Type B pancreatic cell (in vitro differentiated cells): ENCODE data around the gene FUT1. TPM values are rescaled to one million over a fixed set of nuclear protein-coding genes. Genes with fewer than 3 reads are reported as not detected.
A peak's percentile ranks its signal among the peaks of the same experiment; 100 is the strongest.

ENCODE experiments used
- DNase-seq: peaks from one replicate; pipeline ENCODE4 v3.0.0; 2021; ENCODE audit warnings: mixed read lengths; ENCODE audit not compliant: unreplicated experiment; ENCODE audit errors: extremely low spot score
- H3K27ac Mint-ChIP-seq: 2 replicates; pipeline ENCODE4 v1.8.0; 2021; ENCODE audit warnings: mild to moderate bottlenecking, mixed read lengths
- H3K27me3 Mint-ChIP-seq: 2 replicates; pipeline ENCODE4 v1.8.0; 2021; ENCODE audit warnings: mixed read lengths
- H3K36me3 Mint-ChIP-seq: 2 replicates; pipeline ENCODE4 v1.8.0; 2021; ENCODE audit warnings: mixed read lengths
- H3K4me1 Mint-ChIP-seq: one replicate; pipeline ENCODE4 v1.8.0; 2021; ENCODE audit warnings: mixed read lengths; ENCODE audit not compliant: unreplicated experiment
- H3K4me3 Mint-ChIP-seq: 2 replicates; pipeline ENCODE4 v1.8.0; 2021; ENCODE audit warnings: mild to moderate bottlenecking, mixed read lengths
- H3K9me3 Mint-ChIP-seq: 2 replicates; pipeline ENCODE4 v1.8.0; 2021; ENCODE audit warnings: mixed read lengths
- total RNA-seq: library from RNA; stranded (reverse); gene quantifications from 2 replicates; pipeline ENCODE4 v1.2.1, GENCODE V29; 2021; ENCODE audit warnings: low replicate concordance
- TF ChIP-seq, protein P1 (sequence below): fragments of 200-600 bp; sonication (generic); conservative IDR thresholded peaks from 2 replicates; pipeline ENCODE4 v1.5.0; 2021; ENCODE audit warnings: antibody characterized with exemption, mild to moderate bottlenecking

Gene FUT1
- total RNA-seq, 1 donor from 2014 or later, result 15.0 TPM

GRCh38 chr19:48705431-48705830 is 47.0 kb downstream of the FUT1 start:
- no peak for DNase-seq
- TF ChIP-seq, protein P1, sequence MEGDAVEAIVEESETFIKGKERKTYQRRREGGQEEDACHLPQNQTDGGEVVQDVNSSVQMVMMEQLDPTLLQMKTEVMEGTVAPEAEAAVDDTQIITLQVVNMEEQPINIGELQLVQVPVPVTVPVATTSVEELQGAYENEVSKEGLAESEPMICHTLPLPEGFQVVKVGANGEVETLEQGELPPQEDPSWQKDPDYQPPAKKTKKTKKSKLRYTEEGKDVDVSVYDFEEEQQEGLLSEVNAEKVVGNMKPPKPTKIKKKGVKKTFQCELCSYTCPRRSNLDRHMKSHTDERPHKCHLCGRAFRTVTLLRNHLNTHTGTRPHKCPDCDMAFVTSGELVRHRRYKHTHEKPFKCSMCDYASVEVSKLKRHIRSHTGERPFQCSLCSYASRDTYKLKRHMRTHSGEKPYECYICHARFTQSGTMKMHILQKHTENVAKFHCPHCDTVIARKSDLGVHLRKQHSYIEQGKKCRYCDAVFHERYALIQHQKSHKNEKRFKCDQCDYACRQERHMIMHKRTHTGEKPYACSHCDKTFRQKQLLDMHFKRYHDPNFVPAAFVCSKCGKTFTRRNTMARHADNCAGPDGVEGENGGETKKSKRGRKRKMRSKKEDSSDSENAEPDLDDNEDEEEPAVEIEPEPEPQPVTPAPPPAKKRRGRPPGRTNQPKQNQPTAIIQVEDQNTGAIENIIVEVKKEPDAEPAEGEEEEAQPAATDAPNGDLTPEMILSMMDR, result no peak
- H3K9me3 Mint-ChIP-seq, result no peaks in the 10 kb centered on the region
- peaks cover 7% of the 10 kb centered on the region for H3K4me1 Mint-ChIP-seq
- H3K4me3 Mint-ChIP-seq, result no peak overlapping the region
- H3K36me3 Mint-ChIP-seq, result peaks cover 10% of the 10 kb centered on the region
- H3K27me3 Mint-ChIP-seq, result no peaks in the 10 kb centered on the region
- H3K27ac Mint-ChIP-seq, result no peak overlapping the region

- H3K27ac Mint-ChIP-seq, result no peak overlapping the region
- H3K4me1 Mint-ChIP-seq, result peaks cover 2% of the 10 kb centered on the region
- H3K9me3 Mint-ChIP-seq, result no peaks in the 10 kb centered on the region
- no peak for DNase-seq
- H3K27me3 Mint-ChIP-seq, result peaks cover 5% of the 10 kb centered on the region
- TF ChIP-seq, protein P1, result no peak
- no peak overlapping the region for H3K4me3 Mint-ChIP-seq
- peaks cover 10% of the 10 kb centered on the region for H3K36me3 Mint-ChIP-seq
Observed at GRCh38 chr19:48703316-48703715, 49.1 kb downstream of the FUT1 start.

- DNase-seq, result no peak
- Mint-ChIP-seq H3K27me3 (peaks cover 9% of the 10 kb centered on the region), H3K9me3 (no peaks in the 10 kb centered on the region), H3K36me3 (peaks cover 10% of the 10 kb centered on the region), H3K27ac (no peak overlapping the region), H3K4me3 (no peak overlapping the region), H3K4me1 (no peaks in the 10 kb centered on the region)
- TF ChIP-seq, protein P1, result no peak
Observed at GRCh38 chr19:48702701-48703100, 49.7 kb downstream of the FUT1 start.

DNA sequence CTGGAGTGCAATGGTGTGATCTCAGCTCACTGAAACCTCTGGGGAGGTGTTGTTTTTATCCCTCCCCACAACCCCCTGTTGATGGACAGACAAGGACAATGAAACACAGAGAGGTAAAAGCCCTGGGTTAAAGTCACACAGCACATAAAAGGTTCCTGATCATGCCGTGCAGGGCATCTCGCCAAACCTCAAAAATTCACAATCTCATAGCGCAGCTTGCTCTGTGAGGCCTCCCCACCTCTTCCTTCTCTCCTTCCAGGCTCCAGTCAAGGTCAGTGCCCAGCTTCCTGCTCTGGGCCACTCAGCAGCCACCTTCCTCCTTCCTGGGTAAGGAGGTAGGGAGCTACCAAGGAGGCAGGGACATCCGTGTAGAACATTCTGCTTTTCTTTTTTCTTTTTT is 54.4 kb downstream of the FUT1 start:
- H3K4me3 Mint-ChIP-seq, result peak overlapping the region; percentile 44
- no peak overlapping the region for H3K27ac Mint-ChIP-seq
- DNase-seq, result no peak

More for the DNA sequence above, 54.4 kb downstream of the FUT1 start:
- H3K36me3 Mint-ChIP-seq, result peaks cover 10% of the 10 kb centered on the region
- TF ChIP-seq, protein P1, result no peak
- H3K9me3 Mint-ChIP-seq, result no peaks in the 10 kb centered on the region
- H3K27me3 Mint-ChIP-seq, result peaks cover 35% of the 10 kb centered on the region
- H3K4me1 Mint-ChIP-seq, result peaks cover 12% of the 10 kb centered on the region

Other genes starting within 250 kb of the FUT1 start
- gene LMTK3, start 240.8 kb downstream of the FUT1 start, total RNA-seq, result 12.2 and 21.6 TPM in 2 replicates
- 0.77 and 5.3 TPM in 2 replicates for gene SULT2B1, start 200.5 kb downstream of the FUT1 start, total RNA-seq
- gene SPACA4, start 145.9 kb downstream of the FUT1 start, total RNA-seq, result not detected in 2 replicates
- 6.1 and 8.1 TPM in 2 replicates for gene FAM83E, start 137.6 kb downstream of the FUT1 start, total RNA-seq
- gene RPL18, start 133.5 kb downstream of the FUT1 start, total RNA-seq, result 1,623 and 1,815 TPM in 2 replicates
- gene SPHK2, start 133.1 kb downstream of the FUT1 start, total RNA-seq, result 44.0 and 47.1 TPM in 2 replicates
- 24.5 and 31.5 TPM in 2 replicates for gene DBP, start 115.3 kb downstream of the FUT1 start, total RNA-seq
- 13.8 and 43.3 TPM in 2 replicates for gene CA11, start 106.5 kb downstream of the FUT1 start, total RNA-seq
- gene NTN5, start 79.6 kb downstream of the FUT1 start, total RNA-seq, result 0.86 and 1.2 TPM in 2 replicates
- 9.0 and 13.3 TPM in 2 replicates for gene FUT2, start 56.7 kb downstream of the FUT1 start, total RNA-seq
- gene MAMSTR, start 32.9 kb downstream of the FUT1 start, total RNA-seq, result 2.0 and 3.6 TPM in 2 replicates
- 1.9 and 4.6 TPM in 2 replicates for gene RASIP1, start 12.0 kb downstream of the FUT1 start, total RNA-seq
- 2.2 and 4.8 TPM in 2 replicates for gene IZUMO1, start 5.7 kb downstream of the FUT1 start, total RNA-seq
- not detected in 2 replicates for gene FGF21, start 2.9 kb upstream of the FUT1 start, total RNA-seq
- 52.8 and 73.3 TPM in 2 replicates for gene BCAT2, start 58.4 kb upstream of the FUT1 start, total RNA-seq
- 9.4 and 12.9 TPM in 2 replicates for gene HSD17B14, start 83.8 kb upstream of the FUT1 start, total RNA-seq
- 15.8 and 45.4 TPM in 2 replicates for gene PLEKHA4, start 116.0 kb upstream of the FUT1 start, total RNA-seq
- gene PPP1R15A, start 119.8 kb upstream of the FUT1 start, total RNA-seq, result 57.5 and 161 TPM in 2 replicates
- not detected in 2 replicates for gene TULP2, start 146.1 kb upstream of the FUT1 start, total RNA-seq
- 202 and 205 TPM in 2 replicates for gene NUCB1, start 147.7 kb upstream of the FUT1 start, total RNA-seq
- 1.4 and 3.4 TPM in 2 replicates for gene DHDH, start 181.1 kb upstream of the FUT1 start, total RNA-seq
- 161 and 201 TPM in 2 replicates for gene BAX, start 202.2 kb upstream of the FUT1 start, total RNA-seq
- 1,657 and 2,039 TPM in 2 replicates for gene FTL, start 212.7 kb upstream of the FUT1 start, total RNA-seq
- gene GYS1, start 240.7 kb upstream of the FUT1 start, total RNA-seq, result 62.1 and 64.8 TPM in 2 replicates
- gene RUVBL2, start 241.2 kb upstream of the FUT1 start, total RNA-seq, result 72.6 and 99.5 TPM in 2 replicates